ENCODE results near the gene DOCK4. TPM values are rescaled to one million over a fixed set of nuclear protein-coding genes. Genes with fewer than 3 reads are reported as not detected.
A peak's percentile ranks its signal among the peaks of the same experiment; 100 is the strongest.

DOCK4 gene
- total and polyA plus RNA-seq, 4 donors, result 7.2 to 48.9 (median 12.8) TPM

DNA sequence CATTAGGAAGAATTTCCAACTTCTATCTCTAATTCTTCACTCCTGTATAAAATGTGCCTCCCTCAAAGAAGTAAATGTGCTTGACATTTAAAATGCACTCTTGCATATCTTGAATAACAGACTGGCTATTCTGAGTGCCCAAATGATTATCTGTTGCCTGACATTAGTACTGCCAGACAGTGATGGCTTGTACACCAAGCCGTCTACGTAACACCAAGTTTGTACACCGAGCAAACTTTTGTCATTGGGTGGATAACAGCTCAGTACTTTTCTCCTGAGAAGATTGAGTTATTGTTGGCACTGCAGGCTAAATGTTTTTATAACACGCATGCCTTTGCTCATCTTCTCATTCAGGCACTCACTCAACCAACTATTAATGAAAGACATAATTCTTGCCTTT is 137.2 kb downstream of the DOCK4 start (continued):
- TF ChIP-seq, protein P1, sequence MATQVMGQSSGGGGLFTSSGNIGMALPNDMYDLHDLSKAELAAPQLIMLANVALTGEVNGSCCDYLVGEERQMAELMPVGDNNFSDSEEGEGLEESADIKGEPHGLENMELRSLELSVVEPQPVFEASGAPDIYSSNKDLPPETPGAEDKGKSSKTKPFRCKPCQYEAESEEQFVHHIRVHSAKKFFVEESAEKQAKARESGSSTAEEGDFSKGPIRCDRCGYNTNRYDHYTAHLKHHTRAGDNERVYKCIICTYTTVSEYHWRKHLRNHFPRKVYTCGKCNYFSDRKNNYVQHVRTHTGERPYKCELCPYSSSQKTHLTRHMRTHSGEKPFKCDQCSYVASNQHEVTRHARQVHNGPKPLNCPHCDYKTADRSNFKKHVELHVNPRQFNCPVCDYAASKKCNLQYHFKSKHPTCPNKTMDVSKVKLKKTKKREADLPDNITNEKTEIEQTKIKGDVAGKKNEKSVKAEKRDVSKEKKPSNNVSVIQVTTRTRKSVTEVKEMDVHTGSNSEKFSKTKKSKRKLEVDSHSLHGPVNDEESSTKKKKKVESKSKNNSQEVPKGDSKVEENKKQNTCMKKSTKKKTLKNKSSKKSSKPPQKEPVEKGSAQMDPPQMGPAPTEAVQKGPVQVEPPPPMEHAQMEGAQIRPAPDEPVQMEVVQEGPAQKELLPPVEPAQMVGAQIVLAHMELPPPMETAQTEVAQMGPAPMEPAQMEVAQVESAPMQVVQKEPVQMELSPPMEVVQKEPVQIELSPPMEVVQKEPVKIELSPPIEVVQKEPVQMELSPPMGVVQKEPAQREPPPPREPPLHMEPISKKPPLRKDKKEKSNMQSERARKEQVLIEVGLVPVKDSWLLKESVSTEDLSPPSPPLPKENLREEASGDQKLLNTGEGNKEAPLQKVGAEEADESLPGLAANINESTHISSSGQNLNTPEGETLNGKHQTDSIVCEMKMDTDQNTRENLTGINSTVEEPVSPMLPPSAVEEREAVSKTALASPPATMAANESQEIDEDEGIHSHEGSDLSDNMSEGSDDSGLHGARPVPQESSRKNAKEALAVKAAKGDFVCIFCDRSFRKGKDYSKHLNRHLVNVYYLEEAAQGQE (IDR thresholded peaks at IDR 0.05), result no peak

DNA sequence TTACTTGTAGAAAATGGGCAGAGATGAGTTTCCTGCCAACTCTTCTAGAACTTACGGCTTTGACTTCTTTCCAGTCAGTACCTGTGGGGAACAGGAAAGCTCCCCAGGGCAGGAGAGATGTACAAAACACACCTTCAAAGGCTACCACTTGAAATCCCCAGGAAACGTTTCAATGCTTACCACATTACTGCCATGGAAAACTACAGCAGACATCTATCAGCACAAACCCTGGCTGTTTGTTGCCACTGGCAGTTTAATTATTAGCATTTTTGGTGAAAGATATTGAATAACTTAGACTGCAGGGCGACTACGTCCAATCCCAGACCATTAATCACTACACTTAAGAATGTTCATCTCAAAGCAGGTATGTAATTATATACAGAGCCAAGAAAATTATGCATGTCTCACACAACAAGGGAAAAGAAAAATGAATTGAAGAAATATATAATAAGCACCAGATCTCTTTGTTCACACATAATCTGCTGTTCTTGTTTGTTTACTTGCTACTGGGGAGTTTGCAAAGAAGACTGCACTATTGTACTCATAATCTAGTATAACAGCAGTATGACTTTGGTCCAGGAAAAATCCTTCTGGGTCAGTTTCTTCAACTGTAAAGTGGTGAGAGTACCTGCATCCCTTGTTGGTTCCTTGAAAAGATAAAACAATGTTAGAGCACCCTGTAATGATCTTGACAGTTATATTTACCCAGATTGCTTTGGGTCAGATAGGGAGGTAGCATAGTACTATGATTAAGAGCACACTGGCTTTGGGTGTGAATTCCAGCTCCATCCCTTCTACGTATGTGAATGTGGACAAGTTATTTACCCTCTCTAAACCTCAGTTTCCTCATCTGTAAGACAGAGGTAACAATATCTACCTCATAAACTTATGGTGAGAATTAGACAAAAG is 138.3 kb downstream of the DOCK4 start:
- Histone ChIP-seq H3K27ac (ENCODE audit: low read depth in 1 of 2, low read length in 2 of 2) (peak overlapping the region in 1 of 2 donors; percentile 10), H3K9me3 (ENCODE audit: control insufficient read depth in 4 of 4, low read length in 3 of 4) (no peaks in the 10 kb centered on the region), H3K4me1 (ENCODE audit: control insufficient read depth in 4 of 4, insufficient read depth in 4 of 4, low read length in 3 of 4) (peaks cover 5 to 33% (median 20%) of the 10 kb centered on the region in 4 donors), H3K9ac (ENCODE audit: low read depth in 1 of 2, low read length in 2 of 2) (no peak overlapping the region), H3K27me3 (ENCODE audit: control insufficient read depth in 4 of 4, insufficient read depth in 4 of 4, low read length in 3 of 4) (no peaks in the 10 kb centered on the region), H3K36me3 (ENCODE audit: control insufficient read depth in 4 of 4, insufficient read depth in 3 of 4, low read depth in 1 of 4, low read length in 3 of 4) (no peaks in the 10 kb centered on the region), H3K4me3 (ENCODE audit: low read depth in 1 of 3, low read length in 3 of 3) (no peak overlapping the region)
- DNase-seq (ENCODE audit: low spot score), result no peak
- 47% methylated on average over 5 of the region's 5 CpGs for WGBS
- TF ChIP-seq HNF4G (IDR thresholded peaks at IDR 0.05) (no peak), SP1 (IDR thresholded peaks at IDR 0.05) (peak; percentile 34)

DNA sequence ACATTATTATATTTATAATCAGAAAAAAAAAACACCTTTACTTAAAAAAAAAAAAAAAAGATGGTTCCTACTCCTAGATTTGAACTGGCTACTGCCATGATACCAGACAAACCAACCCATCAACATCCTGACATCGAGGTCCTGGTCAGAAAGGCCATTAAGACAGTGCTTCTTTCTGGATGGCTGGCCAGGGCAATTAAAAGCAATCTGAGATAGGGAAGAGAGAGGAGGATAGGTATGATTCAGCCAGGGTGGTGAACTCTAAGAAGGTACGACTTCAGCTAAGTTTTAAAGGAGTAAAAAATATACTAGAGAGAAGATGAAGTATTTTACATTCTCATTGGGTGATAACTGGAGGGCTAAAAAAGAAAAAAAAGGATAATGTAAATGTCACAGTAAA is 139.0 kb downstream of the DOCK4 start:
- Histone ChIP-seq H3K36me3 (ENCODE audit: control insufficient read depth in 4 of 4, insufficient read depth in 3 of 4, low read depth in 1 of 4, low read length in 3 of 4) (no peaks in the 10 kb centered on the region), H3K9ac (ENCODE audit: low read depth in 1 of 2, low read length in 2 of 2) (no peak overlapping the region), H3K27ac (ENCODE audit: low read depth in 1 of 2, low read length in 2 of 2) (no peak overlapping the region), H3K9me3 (ENCODE audit: control insufficient read depth in 4 of 4, low read length in 3 of 4) (no peaks in the 10 kb centered on the region), H3K27me3 (ENCODE audit: control insufficient read depth in 4 of 4, insufficient read depth in 4 of 4, low read length in 3 of 4) (no peaks in the 10 kb centered on the region), H3K4me3 (ENCODE audit: low read depth in 1 of 3, low read length in 3 of 3) (no peak overlapping the region), H3K4me1 (ENCODE audit: control insufficient read depth in 4 of 4, insufficient read depth in 4 of 4, low read length in 3 of 4) (peaks cover 2 to 26% (median 19%) of the 10 kb centered on the region in 4 donors)
- 87% methylated on average over 2 of the region's 2 CpGs for WGBS
- DNase-seq (ENCODE audit: low spot score), result no peak
- TF ChIP-seq, protein P1 (IDR thresholded peaks at IDR 0.05), result no peak
- TF ChIP-seq, protein P2, sequence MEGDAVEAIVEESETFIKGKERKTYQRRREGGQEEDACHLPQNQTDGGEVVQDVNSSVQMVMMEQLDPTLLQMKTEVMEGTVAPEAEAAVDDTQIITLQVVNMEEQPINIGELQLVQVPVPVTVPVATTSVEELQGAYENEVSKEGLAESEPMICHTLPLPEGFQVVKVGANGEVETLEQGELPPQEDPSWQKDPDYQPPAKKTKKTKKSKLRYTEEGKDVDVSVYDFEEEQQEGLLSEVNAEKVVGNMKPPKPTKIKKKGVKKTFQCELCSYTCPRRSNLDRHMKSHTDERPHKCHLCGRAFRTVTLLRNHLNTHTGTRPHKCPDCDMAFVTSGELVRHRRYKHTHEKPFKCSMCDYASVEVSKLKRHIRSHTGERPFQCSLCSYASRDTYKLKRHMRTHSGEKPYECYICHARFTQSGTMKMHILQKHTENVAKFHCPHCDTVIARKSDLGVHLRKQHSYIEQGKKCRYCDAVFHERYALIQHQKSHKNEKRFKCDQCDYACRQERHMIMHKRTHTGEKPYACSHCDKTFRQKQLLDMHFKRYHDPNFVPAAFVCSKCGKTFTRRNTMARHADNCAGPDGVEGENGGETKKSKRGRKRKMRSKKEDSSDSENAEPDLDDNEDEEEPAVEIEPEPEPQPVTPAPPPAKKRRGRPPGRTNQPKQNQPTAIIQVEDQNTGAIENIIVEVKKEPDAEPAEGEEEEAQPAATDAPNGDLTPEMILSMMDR (IDR thresholded peaks at IDR 0.05; ENCODE audit: low read depth, low read length, missing input control), result no peak

All from liver (tissue), 9 donors.